HepG2 (cell line): Measurements from ENCODE around the gene TDP2. TPM values are rescaled to one million over a fixed set of nuclear protein-coding genes. Genes with fewer than 3 reads are reported as not detected.

ENCODE experiments used
- ATAC-seq: fragments of 200-7000 bp; cut with Tn5 transposase; 3 replicates; pipeline ENCODE4 v1.9.1; 2020; ENCODE audit warnings: mild to moderate bottlenecking, moderate library complexity
- BruUV-seq: library from RNA; stranded (reverse); fragments of 400-500 nt; replicated peaks from 2 replicates; lab custom pipeline; 2021; lab: Mats Ljungman, UMichigan
- CTCF ChIA-PET: fragments of 300-600 bp; formaldehyde crosslinking; extraction: SDS; loops from one replicate; lab custom pipeline; 2021; ENCODE audit warnings: low total read pairs, inconsistent platforms, low intra/inter-chr PET ratio; lab: Yijun Ruan, JAX
- POLR2A ChIA-PET: fragments of 350-600 bp; sonication (Branson Sonifier 250); formaldehyde crosslinking; loops from one replicate; lab custom pipeline; 2020; ENCODE audit warnings: antibody characterized with exemption, inconsistent platforms; lab: Yijun Ruan, JAX
- DNase-seq: peaks from one replicate; pipeline ENCODE4 v3.0.0-alpha.2; 2015; ENCODE audit warnings: low spot score
- FAIRE-seq: peaks from 3 replicates; lab custom pipeline; 2011; peaks lifted over from hg19 to GRCh38; lab: Jason Lieb, UNC
- H2AFZ ChIP-seq: one replicate; pipeline ENCODE4 v1.6.1; 2011; ENCODE audit warnings: low read length, inconsistent platforms
- H3K27ac ChIP-seq: fragments of 300-600 bp; 3 replicates; pipeline ENCODE4 v1.8.0; 2011; ENCODE audit warnings: mixed run types, mild to moderate bottlenecking, mixed read lengths, low read length, inconsistent platforms; ENCODE audit not compliant: insufficient read depth; ENCODE audit errors: extremely low read length
- H3K27me3 ChIP-seq, 2 experiments: fragments of 200-600 bp in 1 of 2; 2 replicates in 1 of 2; 3 replicates in 1 of 2; pipeline versions ENCODE4 v1.6.0 to v1.8.0; 2011; ENCODE audit warnings: low read length in 2 of 2, mild to moderate bottlenecking in 2 of 2, moderate library complexity in 2 of 2, inconsistent platforms in 1 of 2; ENCODE audit not compliant: insufficient read depth in 2 of 2, control insufficient read depth in 1 of 2
- H3K36me3 ChIP-seq, 2 experiments: fragments of 200-600 bp in 1 of 2; replicated peaks in 1 of 2; 2 replicates in 1 of 2; 3 replicates in 1 of 2; pipeline versions ENCODE4 v1.5.1 to v1.8.0; 2011; ENCODE audit warnings: low read length in 2 of 2, inconsistent platforms in 1 of 2; ENCODE audit not compliant: insufficient read depth in 2 of 2, control insufficient read depth in 1 of 2
- H3K4me1 ChIP-seq: 2 replicates; pipeline ENCODE4 v1.5.1; 2012; ENCODE audit warnings: low read length, inconsistent platforms; ENCODE audit not compliant: insufficient read depth
- H3K4me2 ChIP-seq: 2 replicates; pipeline ENCODE4 v1.6.0; 2011; ENCODE audit warnings: low read depth, low read length, inconsistent platforms
- H3K4me3 ChIP-seq, 3 experiments: fragments of 200-600 bp in 1 of 3; sonication (generic), shearing (Covaris generic) in 1 of 3; replicated peaks in 1 of 3; 2 replicates each; pipeline ENCODE4 v1.5.1; 2011 to 2016; ENCODE audit warnings: low read length in 3 of 3, inconsistent platforms in 2 of 3, low read depth in 2 of 3, mild to moderate bottlenecking in 2 of 3, control low read depth in 1 of 3, mixed read lengths in 1 of 3; ENCODE audit not compliant: insufficient read depth in 1 of 3
- H3K79me2 ChIP-seq: one replicate; pipeline ENCODE4 v1.6.1; 2011; ENCODE audit warnings: low read length, inconsistent platforms; ENCODE audit not compliant: insufficient read depth
- H3K9ac ChIP-seq: 2 replicates; pipeline ENCODE4 v1.6.0; 2011; ENCODE audit warnings: mild to moderate bottlenecking, low read depth, low read length, inconsistent platforms; ENCODE audit not compliant: insufficient read depth
- H3K9me3 ChIP-seq: 2 replicates; pipeline ENCODE4 v1.5.1; 2012; ENCODE audit warnings: mild to moderate bottlenecking, low read length
- H4K20me1 ChIP-seq: 2 replicates; pipeline ENCODE4 v1.6.0; 2011; ENCODE audit warnings: inconsistent platforms, mild to moderate bottlenecking, low read length, moderate library complexity; ENCODE audit not compliant: insufficient read depth
- ATM ChIP-seq: fragments of 450-650 bp; IDR thresholded peaks from 2 replicates; pipeline ENCODE4 v1.7.1; 2017; ENCODE audit warnings: mild to moderate bottlenecking, borderline replicate concordance
- GATAD2A ChIP-seq: IDR thresholded peaks from 2 replicates; pipeline ENCODE4 v1.6.1; 2016
- HNF4G ChIP-seq, 2 experiments: sonication (generic) in 1 of 2; formaldehyde crosslinking in 1 of 2; IDR thresholded peaks; 2 replicates each; pipeline versions ENCODE4 v1.4.0 to v1.6.1; 2011 to 2020; ENCODE audit warnings: borderline replicate concordance in 2 of 2, low read depth in 2 of 2, mild to moderate bottlenecking in 2 of 2, low read length in 1 of 2, missing genetic modification reagents in 1 of 2, moderate library complexity in 1 of 2
- ISL2 ChIP-seq: sonication (generic); formaldehyde crosslinking; IDR thresholded peaks from 2 replicates; pipeline ENCODE4 v1.5.0; 2020; ENCODE audit warnings: missing genetic modification reagents
- MIXL1 ChIP-seq: IDR thresholded peaks from 2 replicates; pipeline ENCODE4 v1.6.1; 2016
- NR2C2 ChIP-seq: sonication (generic); formaldehyde crosslinking; IDR thresholded peaks from 2 replicates; pipeline ENCODE4 v1.4.0; 2020; ENCODE audit warnings: missing genetic modification reagents, mild to moderate bottlenecking, moderate library complexity, borderline replicate concordance
- PHF21A ChIP-seq: sonication (generic); formaldehyde crosslinking; IDR thresholded peaks from 2 replicates; pipeline ENCODE4 v1.5.0; 2020; ENCODE audit warnings: mild to moderate bottlenecking, missing genetic modification reagents
- PPARG ChIP-seq: conservative IDR thresholded peaks from 2 replicates; pipeline ENCODE4 v1.6.1; 2016; ENCODE audit warnings: missing biosample characterization, missing genetic modification reagents
- TSC22D2 ChIP-seq: sonication (generic); formaldehyde crosslinking; IDR thresholded peaks from 2 replicates; pipeline ENCODE4 v1.5.1; 2020; ENCODE audit warnings: missing genetic modification reagents, mild to moderate bottlenecking, borderline replicate concordance
- YEATS4 ChIP-seq: sonication (generic); formaldehyde crosslinking; IDR thresholded peaks from 2 replicates; pipeline ENCODE4 v1.4.0; 2020; ENCODE audit warnings: missing genetic modification reagents, borderline replicate concordance
- ZNF556 ChIP-seq: sonication (generic); formaldehyde crosslinking; IDR thresholded peaks from 2 replicates; pipeline ENCODE4 v1.4.0; 2020; ENCODE audit warnings: mild to moderate bottlenecking, missing genetic modification reagents, borderline replicate concordance
- ZNF558 ChIP-seq: sonication (generic); formaldehyde crosslinking; IDR thresholded peaks from 2 replicates; pipeline ENCODE4 v1.9.0; 2022; ENCODE audit warnings: mild to moderate bottlenecking, missing genetic modification reagents, borderline replicate concordance
- ZNF670 ChIP-seq: sonication (generic); formaldehyde crosslinking; IDR thresholded peaks from 2 replicates; pipeline ENCODE4 v1.8.0; 2022; ENCODE audit warnings: mild to moderate bottlenecking, missing genetic modification reagents, borderline replicate concordance
- WGBS: methylation state at CpG from one replicate; pipeline ENCODE4 v1.1.6; 2017; ENCODE audit warnings: low lambda C conversion rate; 5-methylcytosine and 5-hydroxymethylcytosine counted together
- in situ Hi-C: cut with HindIII; loops from 2 replicates; pipeline ENCODE4 v1.10.0; 2017; ENCODE audit warnings: low pct_unique_long_range_greater_than_20kb; ENCODE audit not compliant: extremely low pct_ligation_motif_present
- intact Hi-C: fragments of 100-400 bp; cut with micrococcal nuclease; formaldehyde crosslinking; loops from one replicate; pipeline ENCODE4 v1.10.0; 2022; ENCODE audit not compliant: unreplicated experiment
- polyA plus RNA-seq, 8 experiments: library from polyadenylated mRNA; depleted of rRNA in 3 of 8; stranded (reverse) in 7 of 8; unstranded in 1 of 8; fragments of >200 nt; fragmentation: Illumina TruSeq in 4 of 8; extraction: Trizol in 4 of 8; gene quantifications; 2 replicates each; pipeline versions ENCODE4 v1.2.1 to v1.2.3, GENCODE V29; 2011 to 2016; ENCODE audit warnings: low read depth in 4 of 8, missing spikeins in 1 of 8, mixed read lengths in 1 of 8; ENCODE audit not compliant: insufficient read depth in 1 of 8
- total RNA-seq, 5 experiments: library from RNA; depleted of rRNA; stranded (reverse); fragments of >200 nt; fragmentation: Illumina TruSeq; extraction: Trizol; gene quantifications; 2 replicates each; pipeline ENCODE4 v1.2.3, GENCODE V29; 2016; ENCODE audit warnings: low read depth in 1 of 5
- TF ChIP-seq, protein P1 (sequence below): sonication (generic); formaldehyde crosslinking; IDR thresholded peaks from 2 replicates; pipeline ENCODE4 v1.4.0; 2020; ENCODE audit warnings: mild to moderate bottlenecking, missing genetic modification reagents
- TF ChIP-seq, protein P2 (sequence below): IDR thresholded peaks from 2 replicates; pipeline ENCODE4 v1.4.0; 2020; ENCODE audit warnings: mild to moderate bottlenecking, missing genetic modification reagents

TDP2 gene
- total and polyA plus RNA-seq, 2 of the 13 experiments (the other 11 are each of a cell fraction or from before 2014, with no cell fraction given): 30.5 to 42.6 TPM

DNA sequence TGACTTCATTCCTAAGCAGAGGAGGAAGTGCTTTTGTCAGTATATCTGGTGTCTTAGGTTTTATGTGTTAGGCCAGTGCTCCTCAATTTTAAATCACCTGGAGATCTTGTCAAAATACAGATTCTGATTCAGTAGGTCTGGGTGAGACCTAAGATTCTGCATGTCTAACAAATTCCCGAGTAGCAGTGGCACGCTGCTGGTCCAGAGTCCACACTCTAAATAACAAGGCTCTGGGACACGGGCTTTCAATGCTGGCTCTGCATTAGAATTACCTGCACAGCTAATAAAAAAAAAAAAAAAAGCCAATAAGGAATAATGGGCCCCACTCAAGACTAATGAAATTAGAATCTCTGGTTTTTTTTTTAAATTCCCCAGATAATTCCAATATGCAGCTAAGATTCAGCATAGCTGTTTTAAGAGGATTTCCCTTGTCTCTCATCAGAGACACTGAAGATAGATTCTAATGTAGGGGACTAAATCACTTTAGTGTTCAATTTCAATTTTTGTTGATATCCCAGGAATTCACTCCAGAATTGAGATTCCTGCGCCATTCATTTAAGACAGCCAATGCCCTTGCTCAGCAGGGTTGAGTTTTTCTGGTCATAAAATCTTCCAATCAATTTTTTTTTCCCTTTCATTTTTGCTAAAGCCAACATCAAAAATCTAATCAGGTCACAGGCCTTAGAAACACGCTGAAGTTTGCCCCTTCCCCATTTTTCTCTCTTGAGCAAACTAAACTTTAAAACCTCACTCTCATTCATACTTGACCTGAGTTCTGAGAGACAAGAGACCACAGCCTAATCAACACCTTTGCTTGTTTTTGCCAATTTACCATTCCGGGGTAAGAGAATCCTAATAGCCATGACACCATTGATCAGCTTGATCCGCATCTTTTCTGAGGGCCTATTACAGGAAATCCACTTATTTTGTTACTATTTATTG, 2.4 kb downstream of the TDP2 start:
- BruUV-seq: no TSS peak
- CTCF ChIA-PET: no interaction called here
- ATAC-seq (no peak), FAIRE-seq (peak; percentile 57), DNase-seq (peak; percentile 44)
- no peaks in the 10 kb centered on the region for H3K9me3 ChIP-seq
- POLR2A ChIA-PET: interaction anchor here (1.7 to 1.9 kb wide), 3 partner anchors 9 to 29 kb away, joined by 3 to 7 read pairs (median 5); partner anchors contain the start of gene KIAA0319
- peaks cover 40% of the 10 kb centered on the region for H3K79me2 ChIP-seq
- H3K27ac ChIP-seq: peak overlapping the region; percentile 36
- H3K27me3 ChIP-seq: no peaks in the 10 kb centered on the region; a peak in 1 of 5 replicates
- in situ Hi-C loops: no loop called here
- peaks cover 80% of the 10 kb centered on the region for H3K4me1 ChIP-seq
- H2AFZ ChIP-seq: no peak overlapping the region
- H3K4me3 ChIP-seq: peak overlapping the region; percentile 44 to 95 (median 83); a peak in 5 of 6 replicates
- intact Hi-C loops: loop anchor here (1.0 kb wide), 1 partner anchor 18 kb away; the partner anchor contains the start of gene KIAA0319
- H3K9ac ChIP-seq: peak overlapping the region; percentile 88
- 0 out of 2 replicates have a peak, but pooled peaks cover 4% of the 10 kb centered on the region for H4K20me1 ChIP-seq
- H3K36me3 ChIP-seq: peaks cover 2 to 10% of the 10 kb centered on the region in 2 experiments; a peak in 3 of 5 replicates
- H3K4me2 ChIP-seq: peak overlapping the region; percentile 78
- WGBS: 37% methylated on average over 7 of the region's 7 CpGs
- TF ChIP-seq NR2C2 (CRISPR knock-in tag) (0 out of 2 replicates have a peak, but pooled peaks have one; percentile 14), ZNF558 (no peak), GATAD2A (CRISPR knock-in tag) (peak; percentile 39), ATM (no peak), PHF21A (CRISPR knock-in tag) (0 out of 2 replicates have a peak, but pooled peaks have one; percentile 26), PPARG (0 out of 2 replicates have a peak, but pooled peaks have one; percentile 11), ISL2 (CRISPR knock-in tag) (0 out of 2 replicates have a peak, but pooled peaks have one; percentile 10), HNF4G (IDR thresholded peaks at IDR 0.05; ENCODE audit: borderline replicate concordance, low read depth, low read length) (peak; percentile 65), HNF4G (CRISPR knock-in tag; IDR thresholded peaks at IDR 0.05; ENCODE audit: borderline replicate concordance, low read depth) (0 out of 2 replicates have a peak, but pooled peaks have one; percentile 17), ZNF556 (CRISPR knock-in tag) (0 out of 2 replicates have a peak, but pooled peaks have one; percentile 27), TSC22D2 (CRISPR knock-in tag) (0 out of 2 replicates have a peak, but pooled peaks have one; percentile 12), YEATS4 (CRISPR knock-in tag) (0 out of 2 replicates have a peak, but pooled peaks have one; percentile 15), ZNF670 (CRISPR knock-in tag) (0 out of 2 replicates have a peak, but pooled peaks have one; percentile 20), MIXL1 (CRISPR knock-in tag) (no peak)
- TF ChIP-seq, protein P1, sequence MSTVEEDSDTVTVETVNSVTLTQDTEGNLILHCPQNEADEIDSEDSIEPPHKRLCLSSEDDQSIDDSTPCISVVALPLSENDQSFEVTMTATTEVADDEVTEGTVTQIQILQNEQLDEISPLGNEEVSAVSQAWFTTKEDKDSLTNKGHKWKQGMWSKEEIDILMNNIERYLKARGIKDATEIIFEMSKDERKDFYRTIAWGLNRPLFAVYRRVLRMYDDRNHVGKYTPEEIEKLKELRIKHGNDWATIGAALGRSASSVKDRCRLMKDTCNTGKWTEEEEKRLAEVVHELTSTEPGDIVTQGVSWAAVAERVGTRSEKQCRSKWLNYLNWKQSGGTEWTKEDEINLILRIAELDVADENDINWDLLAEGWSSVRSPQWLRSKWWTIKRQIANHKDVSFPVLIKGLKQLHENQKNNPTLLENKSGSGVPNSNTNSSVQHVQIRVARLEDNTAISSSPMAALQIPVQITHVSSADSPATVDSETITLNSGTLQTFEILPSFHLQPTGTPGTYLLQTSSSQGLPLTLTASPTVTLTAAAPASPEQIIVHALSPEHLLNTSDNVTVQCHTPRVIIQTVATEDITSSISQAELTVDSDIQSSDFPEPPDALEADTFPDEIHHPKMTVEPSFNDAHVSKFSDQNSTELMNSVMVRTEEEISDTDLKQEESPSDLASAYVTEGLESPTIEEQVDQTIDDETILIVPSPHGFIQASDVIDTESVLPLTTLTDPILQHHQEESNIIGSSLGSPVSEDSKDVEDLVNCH: 0 out of 2 replicates have a peak, but pooled peaks have one; percentile 42
- TF ChIP-seq, protein P2, sequence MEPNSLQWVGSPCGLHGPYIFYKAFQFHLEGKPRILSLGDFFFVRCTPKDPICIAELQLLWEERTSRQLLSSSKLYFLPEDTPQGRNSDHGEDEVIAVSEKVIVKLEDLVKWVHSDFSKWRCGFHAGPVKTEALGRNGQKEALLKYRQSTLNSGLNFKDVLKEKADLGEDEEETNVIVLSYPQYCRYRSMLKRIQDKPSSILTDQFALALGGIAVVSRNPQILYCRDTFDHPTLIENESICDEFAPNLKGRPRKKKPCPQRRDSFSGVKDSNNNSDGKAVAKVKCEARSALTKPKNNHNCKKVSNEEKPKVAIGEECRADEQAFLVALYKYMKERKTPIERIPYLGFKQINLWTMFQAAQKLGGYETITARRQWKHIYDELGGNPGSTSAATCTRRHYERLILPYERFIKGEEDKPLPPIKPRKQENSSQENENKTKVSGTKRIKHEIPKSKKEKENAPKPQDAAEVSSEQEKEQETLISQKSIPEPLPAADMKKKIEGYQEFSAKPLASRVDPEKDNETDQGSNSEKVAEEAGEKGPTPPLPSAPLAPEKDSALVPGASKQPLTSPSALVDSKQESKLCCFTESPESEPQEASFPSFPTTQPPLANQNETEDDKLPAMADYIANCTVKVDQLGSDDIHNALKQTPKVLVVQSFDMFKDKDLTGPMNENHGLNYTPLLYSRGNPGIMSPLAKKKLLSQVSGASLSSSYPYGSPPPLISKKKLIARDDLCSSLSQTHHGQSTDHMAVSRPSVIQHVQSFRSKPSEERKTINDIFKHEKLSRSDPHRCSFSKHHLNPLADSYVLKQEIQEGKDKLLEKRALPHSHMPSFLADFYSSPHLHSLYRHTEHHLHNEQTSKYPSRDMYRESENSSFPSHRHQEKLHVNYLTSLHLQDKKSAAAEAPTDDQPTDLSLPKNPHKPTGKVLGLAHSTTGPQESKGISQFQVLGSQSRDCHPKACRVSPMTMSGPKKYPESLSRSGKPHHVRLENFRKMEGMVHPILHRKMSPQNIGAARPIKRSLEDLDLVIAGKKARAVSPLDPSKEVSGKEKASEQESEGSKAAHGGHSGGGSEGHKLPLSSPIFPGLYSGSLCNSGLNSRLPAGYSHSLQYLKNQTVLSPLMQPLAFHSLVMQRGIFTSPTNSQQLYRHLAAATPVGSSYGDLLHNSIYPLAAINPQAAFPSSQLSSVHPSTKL (CRISPR knock-in tag): 0 out of 2 replicates have a peak, but pooled peaks have one; percentile 18
